HUES64 (cell line): ENCODE data around the gene DLGAP1.
"Not testable (repeated sequence)": the region's sequence is repeated elsewhere in the genome, so short reads cannot be mapped to it uniquely, and the experiment has no call there.

Source experiments
- H3K27ac ChIP-seq: 2 replicates; pipeline ENCODE4 v1.7.0; 2013; ENCODE audit warnings: low read depth, low read length, inconsistent platforms
- H3K27me3 ChIP-seq: 2 replicates; pipeline ENCODE4 v1.6.1; 2013; ENCODE audit warnings: mild to moderate bottlenecking, low read length; ENCODE audit not compliant: insufficient read depth
- H3K36me3 ChIP-seq: 2 replicates; pipeline ENCODE4 v1.6.1; 2013; ENCODE audit warnings: mild to moderate bottlenecking, low read length; ENCODE audit not compliant: insufficient read depth
- H3K4me1 ChIP-seq: 2 replicates; pipeline ENCODE4 v1.6.1; 2013; ENCODE audit warnings: mild to moderate bottlenecking, low read length, moderate library complexity; ENCODE audit not compliant: insufficient read depth
- H3K4me3 ChIP-seq: 2 replicates; pipeline ENCODE4 v1.5.1; 2013; ENCODE audit warnings: mild to moderate bottlenecking, low read length, moderate library complexity
- H3K9ac ChIP-seq: 2 replicates; pipeline ENCODE4 v1.6.1; 2013; ENCODE audit warnings: mild to moderate bottlenecking, low read depth, low read length
- H3K9me3 ChIP-seq: 2 replicates; pipeline ENCODE4 v1.6.1; 2013; ENCODE audit warnings: low read depth, low read length; ENCODE audit not compliant: insufficient read depth
- WGBS: fragments of 150-250, 120-280 bp; methylation state at CpG from one replicate; pipeline ENCODE4 v1.1.7; 2013; ENCODE audit warnings: missing lambda C conversion rate; 5-methylcytosine and 5-hydroxymethylcytosine counted together

Gene DLGAP1

GRCh38 chr18:3481696-3482210 lies 973.4 kb downstream of the DLGAP1 start:
- Histone ChIP-seq H3K9ac (no peak overlapping the region), H3K4me3 (no peak overlapping the region), H3K27ac (no peak overlapping the region), H3K27me3 (no peaks in the 10 kb centered on the region), H3K4me1 (peaks cover 3% of the 10 kb centered on the region; the same call in 1 of the 2 replicates), H3K36me3 (no peaks in the 10 kb centered on the region), H3K9me3 (no peaks in the 10 kb centered on the region)
- WGBS, result 42% methylated on average over 5 of the region's 5 CpGs

GRCh38 chr18:3480827-3481573 lies 974.1 kb downstream of the DLGAP1 start:
- 86% methylated on average over 5 of the region's 5 CpGs for WGBS
- no peaks in the 10 kb centered on the region for H3K27me3 ChIP-seq
- no peak overlapping the region for H3K4me3 ChIP-seq
- no peak overlapping the region for H3K27ac ChIP-seq
- H3K36me3 ChIP-seq, result no peaks in the 10 kb centered on the region
- H3K4me1 ChIP-seq, result peaks cover 3% of the 10 kb centered on the region; the same call in 1 of the 2 replicates
- no peaks in the 10 kb centered on the region for H3K9me3 ChIP-seq
- H3K9ac ChIP-seq, result no peak overlapping the region

GRCh38 chr18:3479978-3480509 lies 975.1 kb downstream of the DLGAP1 start:
- Histone ChIP-seq H3K27ac (no peak overlapping the region), H3K4me3 (no peak overlapping the region), H3K9me3 (0 out of 2 replicates have a peak, but pooled peaks cover under 1% of the 10 kb centered on the region), H3K27me3 (no peaks in the 10 kb centered on the region), H3K9ac (no peak overlapping the region), H3K4me1 (peaks cover 3% of the 10 kb centered on the region; the same call in 1 of the 2 replicates), H3K36me3 (no peaks in the 10 kb centered on the region)
- WGBS, result 84% methylated on average over 5 of the region's 5 CpGs

- Histone ChIP-seq H3K4me3 (no peak overlapping the region), H3K27me3 (no peaks in the 10 kb centered on the region), H3K27ac (no peak overlapping the region), H3K9me3 (peaks cover 8% of the 10 kb centered on the region; the same call in 1 of the 2 replicates), H3K4me1 (peaks cover 3% of the 10 kb centered on the region; the same call in 1 of the 2 replicates), H3K9ac (no peak overlapping the region), H3K36me3 (peaks cover 3% of the 10 kb centered on the region; the same call in 1 of the 2 replicates)
- 97% methylated on average over 8 of the region's 8 CpGs for WGBS
These were observed 976.7 kb downstream of the DLGAP1 start for GRCh38 chr18:3478262-3478978.

GRCh38 chr18:3472681-3473544 lies 982.2 kb downstream of the DLGAP1 start:
- WGBS, result 96% methylated on average over 16 of the region's 18 CpGs
- Histone ChIP-seq H3K9ac (no peak overlapping the region), H3K27ac (no peak overlapping the region), H3K36me3 (peaks cover 3% of the 10 kb centered on the region; the same call in 1 of the 2 replicates), H3K27me3 (no peaks in the 10 kb centered on the region), H3K9me3 (peaks cover 8% of the 10 kb centered on the region; the same call in 1 of the 2 replicates), H3K4me3 (no peak overlapping the region), H3K4me1 (peaks cover 6% of the 10 kb centered on the region; the same call in 1 of the 2 replicates)

GRCh38 chr18:3472121-3472520 lies 983.0 kb downstream of the DLGAP1 start:
- H3K4me3 ChIP-seq, H3K9ac ChIP-seq, H3K27ac ChIP-seq, H3K36me3 ChIP-seq, H3K27me3 ChIP-seq, H3K9me3 ChIP-seq, H3K4me1 ChIP-seq: not testable (repeated sequence)
- 97% methylated on average over 2 of the region's 3 CpGs for WGBS

- Histone ChIP-seq H3K4me3 (no peak overlapping the region), H3K27me3 (no peaks in the 10 kb centered on the region), H3K9ac (no peak overlapping the region), H3K36me3 (peaks cover 3% of the 10 kb centered on the region; the same call in 1 of the 2 replicates), H3K27ac (no peak overlapping the region), H3K4me1 (peaks cover 18% of the 10 kb centered on the region), H3K9me3 (peaks cover 8% of the 10 kb centered on the region; the same call in 1 of the 2 replicates)
- WGBS, result 96% methylated on average over 3 of the region's 3 CpGs
These were observed 983.9 kb downstream of the DLGAP1 start for GRCh38 chr18:3471141-3471648.

- WGBS, result 74% methylated on average over 7 of the region's 8 CpGs
- Histone ChIP-seq H3K4me1 (peaks cover 24% of the 10 kb centered on the region), H3K9ac (no peak overlapping the region), H3K36me3 (no peaks in the 10 kb centered on the region), H3K27me3 (no peaks in the 10 kb centered on the region), H3K9me3 (no peaks in the 10 kb centered on the region), H3K27ac (no peak overlapping the region), H3K4me3 (no peak overlapping the region)
These were observed 986.3 kb downstream of the DLGAP1 start for GRCh38 chr18:3468833-3469232.

GRCh38 chr18:3468066-3468705 lies 986.9 kb downstream of the DLGAP1 start:
- WGBS, result 91% methylated on average over 8 of the region's 9 CpGs
- Histone ChIP-seq H3K4me1 (peaks cover 24% of the 10 kb centered on the region), H3K9me3 (no peaks in the 10 kb centered on the region), H3K4me3 (no peak overlapping the region), H3K36me3 (no peaks in the 10 kb centered on the region), H3K9ac (no peak overlapping the region), H3K27ac (no peak overlapping the region), H3K27me3 (no peaks in the 10 kb centered on the region)

- no peak overlapping the region; the same call in 1 of the 2 replicates for H3K9ac ChIP-seq
- H3K27ac ChIP-seq, result peak overlapping the region; percentile 38; the same call in 1 of the 2 replicates
- no peaks in the 10 kb centered on the region; the same call in 1 of the 2 replicates for H3K36me3 ChIP-seq
- no peaks in the 10 kb centered on the region for H3K9me3 ChIP-seq
- no peak overlapping the region for H3K4me3 ChIP-seq
- WGBS, result 15% methylated on average over 2 of the region's 2 CpGs
- H3K27me3 ChIP-seq, result no peaks in the 10 kb centered on the region
- peaks cover 24% of the 10 kb centered on the region for H3K4me1 ChIP-seq
These were observed 988.2 kb downstream of the DLGAP1 start for GRCh38 chr18:3466872-3467271.
